Glutamatergic neuron (in vitro differentiated cells): ENCODE results near the gene CNDP2. TPM values are rescaled to one million over a fixed set of nuclear protein-coding genes. Genes with fewer than 3 reads are reported as not detected.

Experiments
- DNase-seq: peaks from one replicate; pipeline ENCODE4 v3.0.0; 2022
- H3K27ac Mint-ChIP-seq: one replicate; pipeline ENCODE4 v1.8.0; 2020; ENCODE audit warnings: mild to moderate bottlenecking, mixed read lengths, inconsistent platforms; ENCODE audit not compliant: unreplicated experiment
- H3K27me3 Mint-ChIP-seq: one replicate; pipeline ENCODE4 v1.8.0; 2020; ENCODE audit warnings: mild to moderate bottlenecking, moderate library complexity, mixed read lengths, inconsistent platforms; ENCODE audit not compliant: unreplicated experiment
- H3K36me3 Mint-ChIP-seq: one replicate; pipeline ENCODE4 v1.8.0; 2020; ENCODE audit warnings: mild to moderate bottlenecking, mixed read lengths, inconsistent platforms; ENCODE audit not compliant: unreplicated experiment
- H3K4me1 Mint-ChIP-seq: one replicate; pipeline ENCODE4 v1.8.0; 2020; ENCODE audit warnings: mild to moderate bottlenecking, low read depth, mixed read lengths, inconsistent platforms; ENCODE audit not compliant: unreplicated experiment
- H3K4me3 Mint-ChIP-seq: one replicate; pipeline ENCODE4 v1.8.0; 2020; ENCODE audit warnings: mild to moderate bottlenecking, mixed read lengths, inconsistent platforms; ENCODE audit not compliant: unreplicated experiment
- H3K9me3 Mint-ChIP-seq: one replicate; pipeline ENCODE4 v1.8.0; 2020; ENCODE audit warnings: mild to moderate bottlenecking, moderate library complexity, mixed read lengths, inconsistent platforms; ENCODE audit not compliant: unreplicated experiment
- total RNA-seq: library from RNA; stranded (reverse); fragmentation: NEBNext Ultra II Directional; extraction: Animal tissue kit (Norgen Biotek cat#: 25700); gene quantifications from one replicate; pipeline ENCODE4 v1.2.1, GENCODE V29; 2021; ENCODE audit not compliant: unreplicated experiment
- TF ChIP-seq, protein P1 (sequence below): fragments of 200-600 bp; sonication (generic); IDR thresholded peaks from one replicate; pipeline ENCODE4 v1.5.0; 2021; ENCODE audit not compliant: partially characterized antibody, unreplicated experiment

The CNDP2 gene
- total RNA-seq, 1 donor from 2014 or later, result 123 TPM

DNA sequence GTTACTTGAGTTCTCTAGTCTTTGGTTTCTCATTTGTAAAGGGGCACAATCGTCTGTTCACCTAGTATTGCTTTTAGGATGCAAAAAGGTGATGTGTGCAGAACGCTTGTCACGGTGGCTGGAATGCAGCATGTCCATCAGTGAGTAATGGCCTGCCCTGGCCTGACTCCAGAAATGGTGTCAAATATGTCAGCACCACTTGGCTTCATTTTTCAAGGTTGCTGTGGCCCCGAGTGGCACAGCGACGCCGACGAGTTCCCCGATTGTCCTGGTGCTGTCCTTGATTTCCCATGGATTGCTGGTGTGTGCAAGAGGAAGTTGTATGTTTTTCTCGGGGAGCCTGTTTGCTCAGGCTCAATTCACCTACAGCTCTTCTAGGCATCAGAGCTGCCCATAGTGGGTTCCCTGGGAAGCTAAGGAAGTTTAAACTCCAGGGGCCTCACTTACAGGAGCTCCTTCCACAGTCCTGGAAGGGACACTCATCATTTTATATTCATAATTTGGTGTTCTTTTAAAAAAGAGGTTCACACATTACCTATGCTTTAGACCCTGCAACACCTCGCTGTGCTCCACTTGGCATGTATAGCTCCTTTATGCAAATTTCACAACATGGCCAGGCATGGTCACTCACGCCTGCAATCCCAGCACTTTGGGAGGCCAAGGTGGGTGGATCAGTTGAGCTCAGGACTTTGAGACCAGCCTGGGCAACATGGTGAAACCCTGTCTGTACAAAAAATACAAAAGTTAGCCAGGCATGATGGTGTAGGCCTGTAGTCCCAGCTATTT lies 75.9 kb downstream of the CNDP2 start:
- TF ChIP-seq, protein P1, sequence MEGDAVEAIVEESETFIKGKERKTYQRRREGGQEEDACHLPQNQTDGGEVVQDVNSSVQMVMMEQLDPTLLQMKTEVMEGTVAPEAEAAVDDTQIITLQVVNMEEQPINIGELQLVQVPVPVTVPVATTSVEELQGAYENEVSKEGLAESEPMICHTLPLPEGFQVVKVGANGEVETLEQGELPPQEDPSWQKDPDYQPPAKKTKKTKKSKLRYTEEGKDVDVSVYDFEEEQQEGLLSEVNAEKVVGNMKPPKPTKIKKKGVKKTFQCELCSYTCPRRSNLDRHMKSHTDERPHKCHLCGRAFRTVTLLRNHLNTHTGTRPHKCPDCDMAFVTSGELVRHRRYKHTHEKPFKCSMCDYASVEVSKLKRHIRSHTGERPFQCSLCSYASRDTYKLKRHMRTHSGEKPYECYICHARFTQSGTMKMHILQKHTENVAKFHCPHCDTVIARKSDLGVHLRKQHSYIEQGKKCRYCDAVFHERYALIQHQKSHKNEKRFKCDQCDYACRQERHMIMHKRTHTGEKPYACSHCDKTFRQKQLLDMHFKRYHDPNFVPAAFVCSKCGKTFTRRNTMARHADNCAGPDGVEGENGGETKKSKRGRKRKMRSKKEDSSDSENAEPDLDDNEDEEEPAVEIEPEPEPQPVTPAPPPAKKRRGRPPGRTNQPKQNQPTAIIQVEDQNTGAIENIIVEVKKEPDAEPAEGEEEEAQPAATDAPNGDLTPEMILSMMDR, result no peak
- Mint-ChIP-seq H3K4me1 (peaks cover 2% of the 10 kb centered on the region), H3K27me3 (peaks cover 2% of the 10 kb centered on the region), H3K9me3 (peaks cover 5% of the 10 kb centered on the region), H3K27ac (no peak overlapping the region), H3K4me3 (no peak overlapping the region), H3K36me3 (peaks cover 2% of the 10 kb centered on the region)
- no peak for DNase-seq

DNA sequence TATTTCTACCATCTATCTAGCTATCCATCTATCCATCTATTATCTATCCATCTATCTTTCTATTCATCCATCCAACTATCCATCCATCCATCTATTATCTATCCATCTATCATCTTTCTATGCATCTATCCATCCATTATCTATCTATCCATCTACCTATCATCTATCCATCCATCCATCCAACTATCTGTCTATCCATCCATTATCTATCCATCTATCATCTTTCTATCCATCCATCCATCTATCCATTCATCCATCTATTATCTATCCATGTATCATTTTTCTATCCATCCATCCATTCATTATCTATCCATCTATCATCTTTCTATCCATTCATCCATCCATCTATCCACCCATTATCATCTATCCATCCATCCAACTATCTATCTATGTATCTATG lies 76.9 kb downstream of the CNDP2 start:
- Mint-ChIP-seq H3K9me3 (peaks cover 3% of the 10 kb centered on the region), H3K4me1 (peaks cover 2% of the 10 kb centered on the region), H3K4me3 (no peak overlapping the region), H3K36me3 (no peaks in the 10 kb centered on the region), H3K27ac (no peak overlapping the region), H3K27me3 (peaks cover 2% of the 10 kb centered on the region)
- TF ChIP-seq, protein P1, result no peak
- no peak for DNase-seq

Other genes with a start within 250 kb of the CNDP2 start
- gene CYB5A, start 204.4 kb upstream of the CNDP2 start, total RNA-seq, result 28.3 TPM
- gene C18orf63, start 180.5 kb upstream of the CNDP2 start, total RNA-seq, result not detected
- gene DIPK1C, start 39.1 kb upstream of the CNDP2 start, total RNA-seq, result not detected
- gene CNDP1, start 38.1 kb downstream of the CNDP2 start, total RNA-seq, result 0.27 TPM
- gene ZNF407, start 101.5 kb downstream of the CNDP2 start, total RNA-seq, result 15.8 TPM